HepG2 (cell line): Measurements from ENCODE around the gene HMBS. TPM values are rescaled to one million over a fixed set of nuclear protein-coding genes. Genes with fewer than 3 reads are reported as not detected.

Source experiments
- ATF2 ChIP-seq: sonication (generic); formaldehyde crosslinking; IDR thresholded peaks from 2 replicates; pipeline ENCODE4 v1.4.0; 2020; ENCODE audit warnings: missing genetic modification reagents
- CBX1 ChIP-seq: IDR thresholded peaks from one replicate; pipeline ENCODE4 v1.6.1; 2016; ENCODE audit warnings: antibody characterized with exemption, low read depth
- TRIM24 ChIP-seq: sonication (generic); formaldehyde crosslinking; IDR thresholded peaks from 2 replicates; pipeline ENCODE4 v1.8.0; 2022; ENCODE audit warnings: mild to moderate bottlenecking, missing genetic modification reagents
- ZNF30 ChIP-seq: sonication (generic); formaldehyde crosslinking; IDR thresholded peaks from 2 replicates; pipeline ENCODE4 v1.5.0; 2020; ENCODE audit warnings: mild to moderate bottlenecking, missing genetic modification reagents
- ZNF597 ChIP-seq: sonication (generic); formaldehyde crosslinking; IDR thresholded peaks from 2 replicates; pipeline ENCODE4 v1.5.0; 2020; ENCODE audit warnings: missing genetic modification reagents
- ZNF747 ChIP-seq: sonication (generic); formaldehyde crosslinking; IDR thresholded peaks from 2 replicates; pipeline ENCODE4 v1.8.1; 2023; ENCODE audit warnings: missing genetic modification reagents, mild to moderate bottlenecking, borderline replicate concordance
- polyA plus RNA-seq, 8 experiments: library from polyadenylated mRNA; depleted of rRNA in 3 of 8; stranded (reverse) in 7 of 8; unstranded in 1 of 8; fragments of >200 nt; fragmentation: Illumina TruSeq in 4 of 8; extraction: Trizol in 4 of 8; gene quantifications; 2 replicates each; pipeline versions ENCODE4 v1.2.1 to v1.2.3, GENCODE V29; 2011 to 2016; ENCODE audit warnings: low read depth in 4 of 8, missing spikeins in 1 of 8, mixed read lengths in 1 of 8; ENCODE audit not compliant: insufficient read depth in 1 of 8
- total RNA-seq, 5 experiments: library from RNA; depleted of rRNA; stranded (reverse); fragments of >200 nt; fragmentation: Illumina TruSeq; extraction: Trizol; gene quantifications; 2 replicates each; pipeline ENCODE4 v1.2.3, GENCODE V29; 2016; ENCODE audit warnings: low read depth in 1 of 5
- TF ChIP-seq, protein P1 (sequence below): IDR thresholded peaks from 2 replicates; pipeline ENCODE4 v1.6.1; 2016; ENCODE audit warnings: low read depth, missing genetic modification reagents, missing compliant biosample characterization
- TF ChIP-seq, protein P2 (sequence below): sonication (generic); formaldehyde crosslinking; IDR thresholded peaks from 2 replicates; pipeline ENCODE4 v1.4.0; 2020; ENCODE audit warnings: mild to moderate bottlenecking, missing genetic modification reagents
- TF ChIP-seq, protein P3 (sequence below): IDR thresholded peaks from 2 replicates; pipeline ENCODE4 v1.6.1; 2016; ENCODE audit warnings: missing biosample characterization, missing genetic modification reagents, low read depth

HMBS gene
- total and polyA plus RNA-seq, 2 of the 13 experiments (the other 11 are each of a cell fraction or from before 2014, with no cell fraction given), result 9.4 to 46.9 TPM

DNA sequence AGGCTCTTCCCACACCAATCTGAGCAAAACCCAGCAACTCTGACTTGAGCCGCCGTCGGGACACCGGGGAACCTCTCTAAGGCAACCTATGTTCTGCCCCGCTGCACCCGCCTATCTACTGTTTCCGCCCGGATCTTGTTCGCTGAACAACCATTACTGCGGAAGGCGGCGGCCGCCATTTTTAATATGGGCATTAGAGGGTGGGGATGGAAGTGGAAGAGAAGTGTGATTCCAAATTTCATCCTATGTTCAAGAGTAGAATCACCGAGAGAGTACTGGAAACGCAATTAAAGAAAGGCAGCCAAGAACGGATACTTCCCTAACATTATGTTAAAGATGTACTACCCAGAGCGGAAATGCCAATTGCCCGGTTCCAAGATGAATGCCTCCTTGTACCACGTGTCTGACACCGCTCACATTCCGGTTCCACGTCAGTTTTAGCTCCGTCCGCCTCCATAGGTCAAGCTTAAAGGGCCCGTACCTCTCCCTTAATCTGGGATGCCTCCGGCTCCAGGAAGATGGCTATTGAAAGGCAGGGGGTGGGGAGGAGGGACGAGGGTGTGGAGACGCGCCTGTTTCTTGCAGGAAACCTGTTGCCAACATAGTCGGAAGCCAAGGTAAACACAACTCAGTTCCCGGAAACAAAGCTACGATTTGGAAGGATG, 17.2 kb downstream of the HMBS start, which contains the start of gene DPAGT1 (continued):
- peak; percentile 40; the same call in 1 of the 2 replicates for TF ChIP-seq ATF2 (CRISPR knock-in tag)
- TF ChIP-seq, protein P1, sequence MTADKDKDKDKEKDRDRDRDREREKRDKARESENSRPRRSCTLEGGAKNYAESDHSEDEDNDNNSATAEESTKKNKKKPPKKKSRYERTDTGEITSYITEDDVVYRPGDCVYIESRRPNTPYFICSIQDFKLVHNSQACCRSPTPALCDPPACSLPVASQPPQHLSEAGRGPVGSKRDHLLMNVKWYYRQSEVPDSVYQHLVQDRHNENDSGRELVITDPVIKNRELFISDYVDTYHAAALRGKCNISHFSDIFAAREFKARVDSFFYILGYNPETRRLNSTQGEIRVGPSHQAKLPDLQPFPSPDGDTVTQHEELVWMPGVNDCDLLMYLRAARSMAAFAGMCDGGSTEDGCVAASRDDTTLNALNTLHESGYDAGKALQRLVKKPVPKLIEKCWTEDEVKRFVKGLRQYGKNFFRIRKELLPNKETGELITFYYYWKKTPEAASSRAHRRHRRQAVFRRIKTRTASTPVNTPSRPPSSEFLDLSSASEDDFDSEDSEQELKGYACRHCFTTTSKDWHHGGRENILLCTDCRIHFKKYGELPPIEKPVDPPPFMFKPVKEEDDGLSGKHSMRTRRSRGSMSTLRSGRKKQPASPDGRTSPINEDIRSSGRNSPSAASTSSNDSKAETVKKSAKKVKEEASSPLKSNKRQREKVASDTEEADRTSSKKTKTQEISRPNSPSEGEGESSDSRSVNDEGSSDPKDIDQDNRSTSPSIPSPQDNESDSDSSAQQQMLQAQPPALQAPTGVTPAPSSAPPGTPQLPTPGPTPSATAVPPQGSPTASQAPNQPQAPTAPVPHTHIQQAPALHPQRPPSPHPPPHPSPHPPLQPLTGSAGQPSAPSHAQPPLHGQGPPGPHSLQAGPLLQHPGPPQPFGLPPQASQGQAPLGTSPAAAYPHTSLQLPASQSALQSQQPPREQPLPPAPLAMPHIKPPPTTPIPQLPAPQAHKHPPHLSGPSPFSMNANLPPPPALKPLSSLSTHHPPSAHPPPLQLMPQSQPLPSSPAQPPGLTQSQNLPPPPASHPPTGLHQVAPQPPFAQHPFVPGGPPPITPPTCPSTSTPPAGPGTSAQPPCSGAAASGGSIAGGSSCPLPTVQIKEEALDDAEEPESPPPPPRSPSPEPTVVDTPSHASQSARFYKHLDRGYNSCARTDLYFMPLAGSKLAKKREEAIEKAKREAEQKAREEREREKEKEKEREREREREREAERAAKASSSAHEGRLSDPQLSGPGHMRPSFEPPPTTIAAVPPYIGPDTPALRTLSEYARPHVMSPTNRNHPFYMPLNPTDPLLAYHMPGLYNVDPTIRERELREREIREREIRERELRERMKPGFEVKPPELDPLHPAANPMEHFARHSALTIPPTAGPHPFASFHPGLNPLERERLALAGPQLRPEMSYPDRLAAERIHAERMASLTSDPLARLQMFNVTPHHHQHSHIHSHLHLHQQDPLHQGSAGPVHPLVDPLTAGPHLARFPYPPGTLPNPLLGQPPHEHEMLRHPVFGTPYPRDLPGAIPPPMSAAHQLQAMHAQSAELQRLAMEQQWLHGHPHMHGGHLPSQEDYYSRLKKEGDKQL (CRISPR knock-in tag), result no peak
- TF ChIP-seq ZNF597 (CRISPR knock-in tag), result no peak
- TF ChIP-seq, protein P2, sequence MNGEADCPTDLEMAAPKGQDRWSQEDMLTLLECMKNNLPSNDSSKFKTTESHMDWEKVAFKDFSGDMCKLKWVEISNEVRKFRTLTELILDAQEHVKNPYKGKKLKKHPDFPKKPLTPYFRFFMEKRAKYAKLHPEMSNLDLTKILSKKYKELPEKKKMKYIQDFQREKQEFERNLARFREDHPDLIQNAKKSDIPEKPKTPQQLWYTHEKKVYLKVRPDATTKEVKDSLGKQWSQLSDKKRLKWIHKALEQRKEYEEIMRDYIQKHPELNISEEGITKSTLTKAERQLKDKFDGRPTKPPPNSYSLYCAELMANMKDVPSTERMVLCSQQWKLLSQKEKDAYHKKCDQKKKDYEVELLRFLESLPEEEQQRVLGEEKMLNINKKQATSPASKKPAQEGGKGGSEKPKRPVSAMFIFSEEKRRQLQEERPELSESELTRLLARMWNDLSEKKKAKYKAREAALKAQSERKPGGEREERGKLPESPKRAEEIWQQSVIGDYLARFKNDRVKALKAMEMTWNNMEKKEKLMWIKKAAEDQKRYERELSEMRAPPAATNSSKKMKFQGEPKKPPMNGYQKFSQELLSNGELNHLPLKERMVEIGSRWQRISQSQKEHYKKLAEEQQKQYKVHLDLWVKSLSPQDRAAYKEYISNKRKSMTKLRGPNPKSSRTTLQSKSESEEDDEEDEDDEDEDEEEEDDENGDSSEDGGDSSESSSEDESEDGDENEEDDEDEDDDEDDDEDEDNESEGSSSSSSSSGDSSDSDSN (CRISPR knock-in tag), result peak; percentile 72
- TF ChIP-seq ZNF30 (CRISPR knock-in tag), result no peak
- TF ChIP-seq CBX1, result no peak
- TF ChIP-seq, protein P3, sequence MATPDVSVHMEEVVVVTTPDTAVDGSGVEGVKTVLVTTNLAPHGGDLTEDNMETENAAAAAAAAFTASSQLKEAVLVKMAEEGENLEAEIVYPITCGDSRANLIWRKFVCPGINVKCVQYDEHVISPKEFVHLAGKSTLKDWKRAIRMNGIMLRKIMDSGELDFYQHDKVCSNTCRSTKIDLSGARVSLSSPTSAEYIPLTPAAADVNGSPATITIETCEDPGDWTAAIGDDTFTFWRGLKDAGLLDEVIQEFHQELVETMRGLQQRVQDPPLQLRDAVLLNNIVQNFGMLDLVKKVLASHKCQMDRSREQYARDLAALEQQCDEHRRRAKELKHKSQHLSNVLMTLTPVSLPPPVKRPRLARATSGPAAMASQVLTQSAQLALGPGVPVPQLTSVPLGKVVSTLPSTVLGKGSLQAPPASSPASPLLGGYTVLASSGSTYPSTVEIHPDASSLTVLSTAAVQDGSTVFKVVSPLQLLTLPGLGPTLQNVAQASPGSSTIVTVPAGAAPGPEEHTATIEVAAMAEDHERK (CRISPR knock-in tag), result no peak
- no peak for TF ChIP-seq TRIM24 (CRISPR knock-in tag)
- no peak; the same call in 1 of the 2 replicates for TF ChIP-seq ZNF747 (CRISPR knock-in tag)
